ENCODE measurements around the gene WDFY4. TPM values are rescaled to one million over a fixed set of nuclear protein-coding genes. Genes with fewer than 3 reads are reported as not detected.

Gene WDFY4
- polyA plus RNA-seq, 1 donor (not counting 4 experiments of a cell fraction or from before 2014, with no cell fraction given), result 0.04 TPM

- Histone ChIP-seq H3K4me2 (ENCODE audit: control insufficient read depth, extremely low read depth, insufficient read depth, low read depth, low read length) (no peak overlapping the region), H3K79me2 (ENCODE audit: control insufficient read depth, insufficient read depth, low read length) (no peaks in the 10 kb centered on the region), H4K20me1 (ENCODE audit: control insufficient read depth, extremely low read depth, insufficient read depth, low read length) (no peaks in the 10 kb centered on the region), H3K9me3 (ENCODE audit: control insufficient read depth, low read depth, low read length) (no peaks in the 10 kb centered on the region), H3K27ac (ENCODE audit: control insufficient read depth, insufficient read depth, low read length) (no peak overlapping the region), H3K9ac (ENCODE audit: control insufficient read depth, extremely low read depth, insufficient read depth, low read length) (no peak overlapping the region), H3K27me3 (ENCODE audit: control insufficient read depth, extremely low read depth, insufficient read depth, low read length) (peaks cover 25% of the 10 kb centered on the region), H3K36me3 (ENCODE audit: control insufficient read depth in 2 of 2, extremely low read depth in 1 of 2, insufficient read depth in 2 of 2, low read length in 2 of 2) (no peaks in the 10 kb centered on the region), H3K9me1 (ENCODE audit: control insufficient read depth, extremely low read depth, insufficient read depth, low read length) (no peaks in the 10 kb centered on the region), H3K4me1 (ENCODE audit: control insufficient read depth, extremely low read depth, insufficient read depth, low read length) (no peaks in the 10 kb centered on the region), H2AFZ (ENCODE audit: control insufficient read depth, low read length) (no peak overlapping the region), H3K4me3 (ENCODE audit: control insufficient read depth in 2 of 3, extremely low read depth in 1 of 3, insufficient read depth in 2 of 3, low read depth in 1 of 3, low read length in 3 of 3) (no peak overlapping the region)
- FAIRE-seq (no peak), DNase-seq (ENCODE audit: low read depth, low spot score) (no peak)
- TF ChIP-seq CTCF (optimal IDR thresholded peaks at IDR 0.05 in 1 of 3, IDR thresholded peaks at IDR 0.05 in 1 of 3, conservative IDR thresholded peaks at IDR 0.05 in 1 of 3; ENCODE audit: extremely low read depth in 1 of 3, insufficient read depth in 2 of 3, low read length in 3 of 3) (peak in 1 of 3 experiments; percentile 9), EZH2 (IDR thresholded peaks at IDR 0.05; ENCODE audit: low read length) (no peak)
- dilution Hi-C loops (cut with MboI; ENCODE audit: extremely low pct_ligation_motif_present, low sequenced_read_pairs), result no loop called here
Measured at GRCh38 chr10:48649349-48649944, 35.2 kb upstream of the WDFY4 start.

GRCh38 chr10:48651293-48651692 lies 33.4 kb upstream of the WDFY4 start:
- H2AFZ ChIP-seq (ENCODE audit: control insufficient read depth, low read length), result no peak overlapping the region
- no peak for FAIRE-seq
- dilution Hi-C loops (cut with MboI; ENCODE audit: extremely low pct_ligation_motif_present, low sequenced_read_pairs), result no loop called here

More at GRCh38 chr10:48651293-48651692, 33.4 kb upstream of the WDFY4 start:
- Histone ChIP-seq H3K4me2 (ENCODE audit: control insufficient read depth, extremely low read depth, insufficient read depth, low read depth, low read length) (no peak overlapping the region), H3K36me3 (ENCODE audit: control insufficient read depth in 2 of 2, extremely low read depth in 1 of 2, insufficient read depth in 2 of 2, low read length in 2 of 2) (no peaks in the 10 kb centered on the region), H3K79me2 (ENCODE audit: control insufficient read depth, insufficient read depth, low read length) (no peaks in the 10 kb centered on the region), H3K27me3 (ENCODE audit: control insufficient read depth, extremely low read depth, insufficient read depth, low read length) (peaks cover 32% of the 10 kb centered on the region), H3K9me1 (ENCODE audit: control insufficient read depth, extremely low read depth, insufficient read depth, low read length) (no peaks in the 10 kb centered on the region), H3K9ac (ENCODE audit: control insufficient read depth, extremely low read depth, insufficient read depth, low read length) (no peak overlapping the region), H4K20me1 (ENCODE audit: control insufficient read depth, extremely low read depth, insufficient read depth, low read length) (no peaks in the 10 kb centered on the region), H3K27ac (ENCODE audit: control insufficient read depth, insufficient read depth, low read length) (no peak overlapping the region), H3K4me1 (ENCODE audit: control insufficient read depth, extremely low read depth, insufficient read depth, low read length) (peaks cover 6% of the 10 kb centered on the region), H3K4me3 (ENCODE audit: control insufficient read depth in 2 of 3, extremely low read depth in 1 of 3, insufficient read depth in 2 of 3, low read depth in 1 of 3, low read length in 3 of 3) (no peak overlapping the region), H3K9me3 (ENCODE audit: control insufficient read depth, low read depth, low read length) (no peaks in the 10 kb centered on the region)
- no peak for DNase-seq (ENCODE audit: low read depth, low spot score)
- TF ChIP-seq EZH2 (IDR thresholded peaks at IDR 0.05; ENCODE audit: low read length), result no peak
- no peak for TF ChIP-seq CTCF (optimal IDR thresholded peaks at IDR 0.05 in 1 of 3, IDR thresholded peaks at IDR 0.05 in 1 of 3, conservative IDR thresholded peaks at IDR 0.05 in 1 of 3; ENCODE audit: extremely low read depth in 1 of 3, insufficient read depth in 2 of 3, low read length in 3 of 3)

Data from keratinocyte (primary cell).